Lung microvascular endothelial cell (primary cell): ENCODE data around the gene NEMP2. TPM values are rescaled to one million over a fixed set of nuclear protein-coding genes. Genes with fewer than 3 reads are reported as not detected.

Source experiments
- DNase-seq, 2 donors: peaks; one replicate each; pipeline versions ENCODE4 v3.0.0 to v3.0.0-alpha.2; 2010; ENCODE audit warnings: low read depth in 2 of 2
- total RNA-seq: library from RNA; depleted of rRNA; stranded (reverse); fragments of >200 nt; gene quantifications from 2 replicates; pipeline ENCODE4 v1.2.1, GENCODE V29; 2014

NEMP2 gene
- total RNA-seq, 1 donor from 2014 or later: 1.8 TPM

DNA sequence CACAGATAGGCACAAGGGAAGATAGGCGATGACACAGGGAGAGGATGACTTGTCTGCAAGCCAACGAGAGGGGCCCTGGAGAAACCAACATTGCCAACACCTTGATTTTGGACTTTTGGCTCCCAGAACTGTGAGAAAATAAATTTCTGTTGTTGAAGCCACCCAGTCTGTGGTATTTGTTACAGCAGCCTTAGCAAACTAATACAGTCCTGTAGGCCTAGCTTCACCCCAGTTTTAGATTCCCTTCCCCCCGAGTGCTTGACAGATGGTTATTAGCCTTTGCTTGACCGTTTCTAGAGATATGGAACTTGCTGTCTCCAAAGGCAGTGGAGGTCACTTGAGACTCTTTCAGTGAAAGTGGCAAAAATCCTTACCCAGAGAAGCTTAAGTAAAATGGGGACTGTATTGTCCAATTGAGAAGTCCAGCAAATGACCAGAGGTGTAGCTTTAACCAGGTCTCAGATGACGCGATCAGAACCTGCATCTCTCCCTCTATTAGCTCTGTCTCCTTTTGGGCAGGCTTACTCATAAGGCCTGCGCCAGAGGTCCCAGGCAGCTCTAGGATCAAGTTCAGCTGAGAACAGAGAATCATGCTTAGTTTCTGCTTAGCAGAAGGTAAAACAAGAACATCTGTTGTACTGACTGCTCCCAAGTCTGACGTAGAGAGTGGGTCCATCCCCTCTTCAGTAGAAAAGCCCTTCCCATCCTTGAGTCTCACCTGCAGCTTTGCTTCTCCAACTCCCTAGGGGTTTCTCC lies 76.0 kb downstream of the NEMP2 start:
- no peak for DNase-seq

DNA sequence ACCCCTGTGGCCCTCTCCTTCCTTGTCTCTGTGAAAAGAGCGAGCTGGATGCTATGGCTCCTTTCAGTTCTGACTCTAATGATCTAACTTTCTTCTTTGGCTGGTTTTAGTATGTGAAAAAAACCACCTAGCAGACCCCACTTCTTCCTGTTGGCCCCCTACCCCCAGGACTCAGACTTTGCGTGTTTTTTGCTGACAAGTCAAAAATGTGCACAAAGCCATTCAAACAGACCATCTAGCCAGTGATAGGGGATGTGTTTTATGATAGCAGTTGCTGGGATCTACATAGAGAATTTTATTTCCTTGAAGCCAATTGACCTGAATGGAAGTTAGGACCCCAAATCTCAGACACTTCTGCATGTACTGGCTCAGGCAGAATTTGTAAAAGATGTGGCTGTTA lies 77.3 kb downstream of the NEMP2 start:
- DNase-seq: no peak

DNA sequence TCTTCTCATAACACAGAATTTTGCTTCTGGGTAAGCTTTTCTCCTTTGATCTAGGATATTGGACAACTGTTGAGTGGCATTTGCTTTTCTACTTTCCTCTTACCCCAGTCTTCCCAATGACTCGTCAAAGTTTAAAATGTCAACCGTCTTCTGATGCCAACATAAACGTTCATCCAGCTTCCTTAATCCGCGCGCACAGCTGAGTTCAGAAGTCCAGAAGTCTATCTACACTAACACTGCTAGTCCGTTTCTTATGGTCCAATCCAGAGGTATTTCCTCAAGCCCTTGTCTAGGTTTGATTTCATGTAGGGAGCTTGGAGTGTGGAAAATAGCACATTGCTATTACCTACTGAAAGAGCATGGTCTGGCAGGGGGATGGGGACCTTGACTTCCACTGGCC lies 77.7 kb downstream of the NEMP2 start:
- no peak for DNase-seq

DNA sequence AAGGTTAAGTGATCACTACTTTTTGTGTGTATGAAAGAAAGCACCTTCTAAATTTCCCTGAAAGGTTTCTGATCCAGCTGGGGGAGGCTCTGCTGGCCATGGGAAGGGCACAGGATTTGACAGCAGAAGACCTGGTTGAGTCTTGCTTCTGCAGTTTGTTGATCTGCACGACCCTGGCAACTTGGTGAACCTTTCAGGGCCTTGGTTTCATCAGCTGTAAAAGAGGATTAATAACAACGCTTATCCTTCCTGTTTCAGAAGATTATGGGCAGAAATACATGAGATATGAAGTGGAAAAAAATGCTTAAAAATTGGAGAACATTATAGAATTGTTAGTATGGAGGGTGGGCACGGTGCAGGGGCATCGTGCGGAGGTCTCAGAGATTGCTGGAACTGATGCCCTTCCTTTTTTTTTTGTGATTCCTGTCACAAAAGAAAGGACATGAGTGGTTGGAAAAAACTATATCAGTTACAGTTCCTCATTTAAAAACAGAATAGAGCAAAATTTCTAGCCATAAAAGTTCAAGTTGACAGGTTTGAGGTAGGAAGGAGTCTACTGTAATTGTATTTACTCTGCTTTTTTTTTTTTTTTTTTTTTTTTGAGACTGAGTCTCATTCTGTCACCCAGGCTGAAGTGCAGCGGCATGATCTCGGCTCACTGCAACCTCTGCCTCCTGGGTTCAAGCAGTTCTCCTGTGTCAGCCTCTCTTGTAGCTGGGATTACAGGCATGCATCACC lies 79.0 kb downstream of the NEMP2 start:
- no peak for DNase-seq

DNA sequence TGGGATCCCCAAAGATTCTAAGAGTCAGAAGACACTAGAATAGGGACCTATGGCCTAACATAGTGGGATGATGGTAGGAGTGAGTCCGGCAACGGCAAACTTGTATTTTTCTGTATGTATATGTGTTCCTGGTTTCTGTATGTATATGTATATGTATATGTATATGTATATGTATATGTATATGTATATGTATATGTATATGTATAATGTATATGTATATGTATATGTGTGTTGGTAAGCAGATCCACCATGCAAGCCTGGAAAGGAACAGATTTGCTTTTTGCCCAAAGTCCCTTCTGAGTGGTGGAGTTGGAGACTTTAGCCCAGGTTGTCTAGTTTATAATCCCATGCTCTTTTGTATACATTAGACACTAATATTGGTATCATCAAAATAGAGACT lies 79.7 kb downstream of the NEMP2 start:
- no peak for DNase-seq

Other genes starting within 250 kb of the NEMP2 start
- 13.9 TPM in 2 replicates for gene HIBCH, start 214.9 kb downstream of the NEMP2 start, total RNA-seq
- 12.3 and 14.4 TPM in 2 replicates for gene INPP1, start 191.1 kb downstream of the NEMP2 start, total RNA-seq
- 3.0 and 5.2 TPM in 2 replicates for gene MFSD6, start 126.4 kb downstream of the NEMP2 start, total RNA-seq
- gene NAB1, start 114.4 kb upstream of the NEMP2 start, total RNA-seq: 20.3 and 46.4 TPM in 2 replicates